ENCODE measurements around the gene BFSP1. TPM values are rescaled to one million over a fixed set of nuclear protein-coding genes. Genes with fewer than 3 reads are reported as not detected.

Gene BFSP1
- total and polyA plus RNA-seq, 2 of the 8 experiments (the other 6 are each of a cell fraction or from before 2014, with no cell fraction given): 1.5 to 2.5 TPM

- no peaks in the 10 kb centered on the region for H3K9me3 ChIP-seq (ENCODE audit: insufficient read depth in 2 of 2, low read depth in 1 of 2, low read length in 1 of 2)
- no peak overlapping the region for H3K4me3 ChIP-seq (ENCODE audit: extremely low read depth in 1 of 4, insufficient read depth in 2 of 4, low read depth in 3 of 4, low read length in 4 of 4)
- H2BK15ac ChIP-seq (ENCODE audit: low read length): peak overlapping the region; percentile 23; the same call in 1 of the 2 replicates
- H3K4me1 ChIP-seq (replicated peaks in 1 of 4; ENCODE audit: control insufficient read depth in 3 of 4, insufficient read depth in 4 of 4, low read length in 3 of 4): peaks cover 5 to 12% (median 9%) of the 10 kb centered on the region in 4 experiments
- no peak overlapping the region for H3K23ac ChIP-seq (ENCODE audit: insufficient read length)
- H3K36me3 ChIP-seq (ENCODE audit: control insufficient read depth in 2 of 4, insufficient read depth in 4 of 4, low read length in 3 of 4): no peaks in the 10 kb centered on the region
- H2BK5ac ChIP-seq (ENCODE audit: low read depth, low read length): no peak overlapping the region
- no peak overlapping the region for H2AFZ ChIP-seq (ENCODE audit: low read length)
- FAIRE-seq (no peak), DNase-seq (ENCODE audit: low read depth in 1 of 2, low spot score in 2 of 2) (no peak)
- no peak overlapping the region for H2AK5ac ChIP-seq (ENCODE audit: low read depth, low read length)
- no peak overlapping the region for H2BK120ac ChIP-seq (replicated peaks; ENCODE audit: low read depth, low read length)
- H3K79me2 ChIP-seq (ENCODE audit: control insufficient read depth in 1 of 2, insufficient read depth in 2 of 2, low read length in 2 of 2): no peaks in the 10 kb centered on the region
- ChIA-PET CTCF (ENCODE audit: partially characterized antibody) (interaction anchor here (1.4 to 1.6 kb wide), 4 partner anchors 13 to 99 kb away, joined by 3 to 5 read pairs (median 4); no protein-coding TSS in a partner anchor), POLR2A (ENCODE audit: partially characterized antibody) (interaction anchor here (1.1 to 2.1 kb wide), 3 partner anchors 24 to 50 kb away, joined by 3 to 7 read pairs (median 5); no protein-coding TSS in a partner anchor)
- no peak overlapping the region for H3K27ac ChIP-seq (ENCODE audit: low read depth, low read length)
- H3K23me2 ChIP-seq (ENCODE audit: low read depth, low read length): peaks cover 6% of the 10 kb centered on the region; the same call in 1 of the 2 replicates
- no peak overlapping the region for H3K4ac ChIP-seq (replicated peaks; ENCODE audit: insufficient read length, low read depth, low read length)
- no peaks in the 10 kb centered on the region for H4K20me1 ChIP-seq (replicated peaks in 1 of 2; ENCODE audit: control insufficient read depth in 1 of 2, insufficient read depth in 2 of 2, low read length in 2 of 2)
- no peak overlapping the region for H3K4me2 ChIP-seq (ENCODE audit: insufficient read depth in 1 of 2, low read depth in 2 of 2, low read length in 2 of 2)
- H3K79me1 ChIP-seq (ENCODE audit: low read depth, low read length): no peaks in the 10 kb centered on the region
- H3K27me3 ChIP-seq (replicated peaks in 1 of 4; ENCODE audit: control insufficient read depth in 3 of 4, extremely low read depth in 1 of 4, insufficient read depth in 3 of 4, low read length in 3 of 4): peaks cover 2 to 17% (median 11%) of the 10 kb centered on the region in 4 experiments
- no peak overlapping the region for H2BK20ac ChIP-seq (ENCODE audit: low read length)
- no peak for TF ChIP-seq MAFK (IDR thresholded peaks at IDR 0.05; ENCODE audit: low read depth, low read length)
- TF ChIP-seq GABPA (IDR thresholded peaks at IDR 0.05; ENCODE audit: borderline replicate concordance, insufficient read depth, low read length): no peak
- TF ChIP-seq KDM1A (IDR thresholded peaks at IDR 0.05; ENCODE audit: borderline replicate concordance, low read length): no peak
- TF ChIP-seq JUN (IDR thresholded peaks at IDR 0.05; ENCODE audit: low read depth, low read length): no peak
- no peak for TF ChIP-seq SP1 (IDR thresholded peaks at IDR 0.05; ENCODE audit: low read depth, low read length)
- TF ChIP-seq RFX5 (IDR thresholded peaks at IDR 0.05; ENCODE audit: borderline replicate concordance, low read depth, low read length): no peak
- no peak for TF ChIP-seq E2F6 (IDR thresholded peaks at IDR 0.05)
- no peak for TF ChIP-seq RBBP5 (IDR thresholded peaks at IDR 0.05; ENCODE audit: borderline replicate concordance, low read depth, low read length)
- H4K5ac ChIP-seq (ENCODE audit: insufficient read length, low read depth, low read length): no peak overlapping the region
- no peak overlapping the region for H4K8ac ChIP-seq (ENCODE audit: extremely low read depth, insufficient read depth, low read length)
- no peak overlapping the region for H3K18ac ChIP-seq (ENCODE audit: extremely low read depth, low read length)
- no peak overlapping the region for H3K14ac ChIP-seq (ENCODE audit: insufficient read length)
- H3K56ac ChIP-seq (replicated peaks; ENCODE audit: insufficient read length, low read depth, low read length): no peak overlapping the region
- no peak overlapping the region for H3K9ac ChIP-seq (replicated peaks in 1 of 4; ENCODE audit: extremely low read depth in 1 of 4, low read depth in 3 of 4, low read length in 3 of 4)
- H4K91ac ChIP-seq (replicated peaks; ENCODE audit: insufficient read length, low read length): no peak overlapping the region
- H2BK12ac ChIP-seq (ENCODE audit: low read depth, low read length): no peak overlapping the region
These were observed 1.6 kb downstream of the BFSP1 start for GRCh38 chr20:17529586-17529985.
